ENCODE results near the gene JPH4.

GRCh38 chr14:23588884-23589598 is 10.5 kb upstream of the JPH4 start:
- TF ChIP-seq CTCF (IDR thresholded peaks at IDR 0.05; ENCODE audit: borderline replicate concordance, extremely low read depth, low read length, poor library complexity, severe bottlenecking) (peak; percentile 90), EZH2 (IDR thresholded peaks at IDR 0.05; ENCODE audit: borderline replicate concordance, low read depth, low read length, severe bottlenecking) (no peak)
